Mesenchymal stem cell (in vitro differentiated cells and primary cell): ENCODE data around the gene PAPSS2.

ENCODE experiments used
- DNase-seq: peaks from one replicate; pipeline ENCODE4 v3.0.0-alpha.2; 2013
- H2AFZ ChIP-seq: one replicate; pipeline ENCODE4 v1.6.1; 2013; ENCODE audit warnings: low read depth, mild to moderate bottlenecking, control low read depth, inconsistent platforms, low read length, moderate library complexity
- H2AK5ac ChIP-seq: 2 replicates; pipeline ENCODE4 v1.6.1; 2013; ENCODE audit warnings: low read length, moderate library complexity, mild to moderate bottlenecking, inconsistent platforms; ENCODE audit not compliant: severe bottlenecking
- H2BK120ac ChIP-seq: one replicate; pipeline ENCODE4 v1.6.1; 2013; ENCODE audit warnings: low read depth, mild to moderate bottlenecking, inconsistent platforms, low read length, moderate library complexity
- H2BK12ac ChIP-seq, 2 experiments: one replicate each; pipeline ENCODE4 v1.6.1; 2013; ENCODE audit warnings: inconsistent platforms in 2 of 2, low read length in 2 of 2, mild to moderate bottlenecking in 2 of 2, moderate library complexity in 2 of 2, control low read depth in 1 of 2
- H2BK15ac ChIP-seq: one replicate; pipeline ENCODE4 v1.6.1; 2013; ENCODE audit warnings: mild to moderate bottlenecking, low read depth, inconsistent platforms; ENCODE audit not compliant: poor library complexity, severe bottlenecking
- H2BK5ac ChIP-seq: 2 replicates; pipeline ENCODE4 v1.6.1; 2013; ENCODE audit warnings: low read depth, mild to moderate bottlenecking, low read length, control low read depth, inconsistent platforms; ENCODE audit not compliant: poor library complexity, severe bottlenecking
- H3K14ac ChIP-seq, 2 experiments: one replicate each; pipeline ENCODE4 v1.6.1; 2013; ENCODE audit warnings: inconsistent platforms in 2 of 2, low read length in 2 of 2, control low read depth in 1 of 2, mild to moderate bottlenecking in 1 of 2, moderate library complexity in 1 of 2
- H3K18ac ChIP-seq, 2 experiments: one replicate each; pipeline ENCODE4 v1.6.1; 2013; ENCODE audit warnings: inconsistent platforms in 2 of 2, low read length in 2 of 2, control low read depth in 1 of 2, low read depth in 1 of 2, mild to moderate bottlenecking in 1 of 2
- H3K23ac ChIP-seq, 2 experiments: one replicate each; pipeline ENCODE4 v1.6.1; 2013; ENCODE audit warnings: inconsistent platforms in 2 of 2, low read length in 2 of 2, mild to moderate bottlenecking in 2 of 2, moderate library complexity in 2 of 2, control low read depth in 1 of 2
- H3K27ac ChIP-seq: 2 replicates; pipeline ENCODE4 v1.5.1; 2013; ENCODE audit warnings: mild to moderate bottlenecking, moderate library complexity, low read length, control low read depth, inconsistent platforms; ENCODE audit not compliant: poor library complexity, severe bottlenecking
- H3K27me3 ChIP-seq, 2 experiments: 2 replicates each; pipeline versions ENCODE4 v1.6.1 to v1.7.0; 2013; ENCODE audit warnings: low read length in 2 of 2, mild to moderate bottlenecking in 2 of 2, moderate library complexity in 2 of 2, control low read depth in 1 of 2, inconsistent platforms in 1 of 2; ENCODE audit not compliant: control insufficient read depth in 1 of 2, insufficient read depth in 1 of 2
- H3K36me3 ChIP-seq, 2 experiments: 2 replicates each; pipeline versions ENCODE4 v1.6.1 to v1.7.0; 2013; ENCODE audit warnings: low read length in 2 of 2, control low read depth in 1 of 2, inconsistent platforms in 1 of 2, low read depth in 1 of 2, mild to moderate bottlenecking in 1 of 2; ENCODE audit not compliant: insufficient read depth in 2 of 2, control insufficient read depth in 1 of 2
- H3K4ac ChIP-seq, 2 experiments: one replicate each; pipeline ENCODE4 v1.6.1; 2013; ENCODE audit warnings: inconsistent platforms in 2 of 2, low read length in 2 of 2, mild to moderate bottlenecking in 2 of 2, moderate library complexity in 2 of 2, control low read depth in 1 of 2, low read depth in 1 of 2
- H3K4me1 ChIP-seq: 2 replicates; pipeline ENCODE4 v1.6.1; 2013; ENCODE audit warnings: low read depth, low read length, control low read depth; ENCODE audit not compliant: control insufficient read depth, insufficient read depth
- H3K4me2 ChIP-seq: 2 replicates; pipeline ENCODE4 v1.6.1; 2013; ENCODE audit warnings: low read length, mild to moderate bottlenecking, inconsistent platforms; ENCODE audit not compliant: poor library complexity, severe bottlenecking
- H3K4me3 ChIP-seq, 2 experiments: 2 replicates each; pipeline versions ENCODE4 v1.5.1 to v1.7.0; 2013; ENCODE audit warnings: low read length in 2 of 2, mild to moderate bottlenecking in 2 of 2, control low read depth in 1 of 2, low read depth in 1 of 2; ENCODE audit not compliant: insufficient read depth in 1 of 2
- H3K79me1 ChIP-seq: replicated peaks from 2 replicates; pipeline ENCODE4 v1.6.1; 2013; ENCODE audit warnings: mild to moderate bottlenecking, control low read depth, low read length, inconsistent platforms; ENCODE audit not compliant: poor library complexity, severe bottlenecking
- H3K9ac ChIP-seq: 2 replicates; pipeline ENCODE4 v1.7.0; 2013; ENCODE audit warnings: mild to moderate bottlenecking, low read length, moderate library complexity
- H3K9me3 ChIP-seq: 2 replicates; pipeline ENCODE4 v1.7.0; 2013; ENCODE audit warnings: mild to moderate bottlenecking, low read length; ENCODE audit not compliant: control insufficient read depth
- H4K8ac ChIP-seq: one replicate; pipeline ENCODE4 v1.6.1; 2013; ENCODE audit warnings: inconsistent platforms, mild to moderate bottlenecking, low read length, moderate library complexity
- H4K91ac ChIP-seq: one replicate; pipeline ENCODE4 v1.6.1; 2013; ENCODE audit warnings: mild to moderate bottlenecking, low read length, inconsistent platforms
- WGBS: methylation state at CpG from one replicate; pipeline ENCODE4 v1.1.7; 2013; ENCODE audit warnings: mixed read lengths; 5-methylcytosine and 5-hydroxymethylcytosine counted together

The PAPSS2 gene

GRCh38 chr10:87751274-87751673 lies 91.6 kb downstream of the PAPSS2 start:
- H2BK5ac ChIP-seq = no peak overlapping the region
- H3K9ac ChIP-seq = peak overlapping the region; percentile 56
- no peaks in the 10 kb centered on the region for H3K27me3 ChIP-seq
- no peak overlapping the region for H2AK5ac ChIP-seq
- WGBS = no CpG with 5 or more reads among the region's 2 CpGs
- H2AFZ ChIP-seq = no peak overlapping the region
- H2BK12ac ChIP-seq = no peak overlapping the region
- no peak overlapping the region for H2BK120ac ChIP-seq
- peaks cover 2% of the 10 kb centered on the region for H3K79me1 ChIP-seq
- no peak overlapping the region for H3K27ac ChIP-seq
- H3K4me2 ChIP-seq = no peak overlapping the region
- H3K18ac ChIP-seq = no peak overlapping the region
- no peaks in the 10 kb centered on the region for H3K9me3 ChIP-seq
- peaks cover 0 to 42% of the 10 kb centered on the region in 2 experiments for H3K36me3 ChIP-seq
- no peak overlapping the region for H3K23ac ChIP-seq
- no peak for DNase-seq
- no peak overlapping the region for H3K4ac ChIP-seq
- H3K14ac ChIP-seq = no peak overlapping the region
- H4K91ac ChIP-seq = no peak overlapping the region
- no peaks in the 10 kb centered on the region for H3K4me1 ChIP-seq
- H2BK15ac ChIP-seq = no peak overlapping the region
- H4K8ac ChIP-seq = no peak overlapping the region
- H3K4me3 ChIP-seq = peak overlapping the region in 1 of 2 experiments; percentile 35

GRCh38 chr10:87752566-87752965 lies 92.9 kb downstream of the PAPSS2 start:
- Histone ChIP-seq H3K9me3 (no peaks in the 10 kb centered on the region), H4K8ac (no peak overlapping the region), H3K27ac (no peak overlapping the region), H2BK15ac (no peak overlapping the region), H3K14ac (no peak overlapping the region), H2AFZ (no peak overlapping the region), H2BK120ac (no peak overlapping the region), H2AK5ac (no peak overlapping the region), H3K36me3 (peaks cover 0 to 48% of the 10 kb centered on the region in 2 experiments), H3K4ac (no peak overlapping the region), H3K9ac (no peak overlapping the region), H3K79me1 (peaks cover 2% of the 10 kb centered on the region), H3K23ac (no peak overlapping the region), H3K18ac (no peak overlapping the region), H3K4me3 (no peak overlapping the region), H4K91ac (no peak overlapping the region), H3K4me1 (no peaks in the 10 kb centered on the region), H2BK5ac (no peak overlapping the region), H3K4me2 (no peak overlapping the region), H3K27me3 (no peaks in the 10 kb centered on the region), H2BK12ac (no peak overlapping the region)
- no CpG with 5 or more reads among the region's 2 CpGs for WGBS
- DNase-seq = peak; percentile 45

- WGBS = 92% methylated on average over 7 of the region's 8 CpGs
Measured at GRCh38 chr10:87753995-87754866, 94.6 kb downstream of the PAPSS2 start.

GRCh38 chr10:87757685-87758084 lies 98.0 kb downstream of the PAPSS2 start:
- Histone ChIP-seq H3K27me3 (no peaks in the 10 kb centered on the region), H3K14ac (no peak overlapping the region), H4K8ac (no peak overlapping the region), H3K36me3 (peaks cover 3 to 61% of the 10 kb centered on the region in 2 experiments), H3K4me1 (peaks cover 4% of the 10 kb centered on the region), H2BK12ac (no peak overlapping the region), H3K9me3 (no peaks in the 10 kb centered on the region), H2AFZ (no peak overlapping the region), H3K27ac (no peak overlapping the region), H3K79me1 (peaks cover 9% of the 10 kb centered on the region), H3K4me2 (no peak overlapping the region), H3K4ac (no peak overlapping the region), H2AK5ac (no peak overlapping the region), H3K9ac (no peak overlapping the region), H3K23ac (no peak overlapping the region), H3K4me3 (no peak overlapping the region), H2BK120ac (no peak overlapping the region), H2BK15ac (no peak overlapping the region), H2BK5ac (no peak overlapping the region), H3K18ac (no peak overlapping the region), H4K91ac (no peak overlapping the region)
- no peak for DNase-seq
- WGBS = no CpG with 5 or more reads among the region's 1 CpG

More at GRCh38 chr10:87753995-87754866, 94.6 kb downstream of the PAPSS2 start:
- Histone ChIP-seq H3K9ac (no peak overlapping the region), H3K79me1 (peaks cover 4% of the 10 kb centered on the region), H3K36me3 (peaks cover 0 to 53% of the 10 kb centered on the region in 2 experiments), H2AK5ac (no peak overlapping the region), H4K8ac (no peak overlapping the region), H4K91ac (no peak overlapping the region), H3K4ac (no peak overlapping the region), H3K4me2 (no peak overlapping the region), H3K9me3 (no peaks in the 10 kb centered on the region), H3K14ac (no peak overlapping the region), H3K4me1 (no peaks in the 10 kb centered on the region), H3K23ac (no peak overlapping the region), H2BK5ac (no peak overlapping the region), H2AFZ (no peak overlapping the region), H3K4me3 (no peak overlapping the region), H2BK15ac (no peak overlapping the region), H3K27me3 (no peaks in the 10 kb centered on the region), H3K27ac (no peak overlapping the region), H2BK12ac (no peak overlapping the region), H3K18ac (no peak overlapping the region), H2BK120ac (no peak overlapping the region)
- no peak for DNase-seq
